Astrocyte of the cerebellum (primary cell): Measurements from ENCODE around the gene GPR152.
A peak's percentile ranks its signal among the peaks of the same experiment; 100 is the strongest.
"Not testable (repeated sequence)": the region's sequence is repeated elsewhere in the genome, so short reads cannot be mapped to it uniquely, and the experiment has no call there.

Experiments
- DNase-seq: peaks from one replicate; pipeline ENCODE4 v3.0.0-alpha.2; 2011; ENCODE audit warnings: low read depth
- H3K4me3 ChIP-seq: 2 replicates; pipeline ENCODE4 v1.5.1; 2011; ENCODE audit warnings: mild to moderate bottlenecking, low read depth, low read length, moderate library complexity
- in situ Hi-C: cut with HindIII; loops from 2 replicates; pipeline ENCODE4 v1.10.0; 2017; ENCODE audit warnings: low sequenced_read_pairs
- TF ChIP-seq, protein P1 (sequence below): IDR thresholded peaks from 2 replicates; pipeline ENCODE4 v1.5.1; 2012; ENCODE audit warnings: low read length, low read depth, moderate library complexity, mild to moderate bottlenecking; ENCODE audit errors: missing control alignments

Gene GPR152

GRCh38 chr11:67468759-67469507 is 16.4 kb upstream of the GPR152 start, which contains the start of gene TMEM134:
TSS of gene TMEM134 (minus strand) at chr11:67469251. CDS start at chr11:67469192, 59 bp downstream.
- H3K4me3 ChIP-seq: peak within 1 kb of the TSS; percentile 82
- TF ChIP-seq, protein P1, sequence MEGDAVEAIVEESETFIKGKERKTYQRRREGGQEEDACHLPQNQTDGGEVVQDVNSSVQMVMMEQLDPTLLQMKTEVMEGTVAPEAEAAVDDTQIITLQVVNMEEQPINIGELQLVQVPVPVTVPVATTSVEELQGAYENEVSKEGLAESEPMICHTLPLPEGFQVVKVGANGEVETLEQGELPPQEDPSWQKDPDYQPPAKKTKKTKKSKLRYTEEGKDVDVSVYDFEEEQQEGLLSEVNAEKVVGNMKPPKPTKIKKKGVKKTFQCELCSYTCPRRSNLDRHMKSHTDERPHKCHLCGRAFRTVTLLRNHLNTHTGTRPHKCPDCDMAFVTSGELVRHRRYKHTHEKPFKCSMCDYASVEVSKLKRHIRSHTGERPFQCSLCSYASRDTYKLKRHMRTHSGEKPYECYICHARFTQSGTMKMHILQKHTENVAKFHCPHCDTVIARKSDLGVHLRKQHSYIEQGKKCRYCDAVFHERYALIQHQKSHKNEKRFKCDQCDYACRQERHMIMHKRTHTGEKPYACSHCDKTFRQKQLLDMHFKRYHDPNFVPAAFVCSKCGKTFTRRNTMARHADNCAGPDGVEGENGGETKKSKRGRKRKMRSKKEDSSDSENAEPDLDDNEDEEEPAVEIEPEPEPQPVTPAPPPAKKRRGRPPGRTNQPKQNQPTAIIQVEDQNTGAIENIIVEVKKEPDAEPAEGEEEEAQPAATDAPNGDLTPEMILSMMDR: peak; percentile 29
- in situ Hi-C loops: no loop called here
- DNase-seq: peak; percentile 63

GRCh38 chr11:67468456-67468758 is 15.9 kb upstream of the GPR152 start:
- in situ Hi-C loops: no loop called here
- peak overlapping the region; percentile 82 for H3K4me3 ChIP-seq
- TF ChIP-seq, protein P1: no peak
- no peak for DNase-seq

DNA sequence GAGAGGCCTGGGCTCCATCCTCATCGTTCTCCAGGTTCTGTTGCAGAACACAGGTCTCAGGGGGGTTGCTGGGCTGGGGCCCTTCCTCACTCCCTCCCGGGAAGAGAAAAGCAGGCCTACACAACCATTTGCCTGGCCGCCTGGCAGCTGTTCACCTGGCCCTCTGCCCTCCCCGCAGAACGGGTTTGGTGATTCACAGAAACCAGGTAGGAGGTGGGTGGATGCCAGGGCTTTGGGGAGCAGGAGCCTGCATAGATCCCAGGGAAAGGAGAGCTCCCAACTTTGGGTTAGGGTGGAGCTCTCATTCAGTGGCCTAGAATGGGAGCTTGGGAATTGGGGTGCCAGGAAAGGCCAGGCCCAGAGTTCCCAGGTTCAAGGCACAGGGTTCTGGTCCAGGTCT is 15.5 kb upstream of the GPR152 start:
- DNase-seq: peak; percentile 28
- H3K4me3 ChIP-seq: peak overlapping the region; percentile 82
- in situ Hi-C loops: no loop called here
- TF ChIP-seq, protein P1: no peak

DNA sequence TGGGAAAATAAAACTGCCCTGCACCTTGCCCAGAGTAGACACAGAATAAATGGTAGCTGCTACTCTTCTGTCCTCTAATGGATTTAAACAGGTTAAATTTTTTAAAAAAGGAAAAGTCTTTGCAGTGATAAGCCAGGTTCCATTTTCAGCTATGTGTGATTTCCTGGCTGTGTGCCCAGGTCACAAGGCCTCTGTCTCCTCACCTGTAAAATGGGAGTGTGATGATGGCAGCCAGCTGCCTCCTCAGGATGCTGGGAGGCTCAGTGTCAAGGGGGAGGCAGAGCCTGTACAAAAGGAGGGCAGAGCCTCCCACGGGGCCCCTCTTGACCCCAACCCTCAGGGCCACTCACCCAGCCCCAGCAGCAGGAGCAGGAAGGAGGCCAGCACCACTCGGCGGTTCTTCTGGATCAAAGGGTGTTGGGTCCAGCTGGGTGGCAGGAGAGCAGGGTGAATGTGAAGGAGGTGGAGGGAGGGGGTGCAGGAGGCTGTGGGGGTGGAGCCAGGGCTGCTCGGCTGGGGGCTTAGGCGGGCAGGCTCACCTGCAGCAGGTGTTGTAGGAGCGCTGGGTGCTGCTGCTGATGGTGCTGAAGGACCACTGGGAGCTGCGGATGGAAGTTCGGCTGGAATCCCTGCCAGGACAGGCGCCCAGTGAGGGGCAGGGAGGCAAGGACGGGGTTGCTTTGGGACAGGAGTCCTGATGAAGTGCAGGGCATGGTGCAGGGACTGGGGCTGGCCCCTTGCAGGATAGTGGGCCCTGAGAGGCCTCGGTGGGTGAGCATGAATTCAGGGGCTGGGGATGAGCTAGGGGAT is 14.6 kb upstream of the GPR152 start:
- in situ Hi-C loops: no loop called here
- H3K4me3 ChIP-seq: no peak overlapping the region
- TF ChIP-seq, protein P1: no peak
- DNase-seq: no peak

DNA sequence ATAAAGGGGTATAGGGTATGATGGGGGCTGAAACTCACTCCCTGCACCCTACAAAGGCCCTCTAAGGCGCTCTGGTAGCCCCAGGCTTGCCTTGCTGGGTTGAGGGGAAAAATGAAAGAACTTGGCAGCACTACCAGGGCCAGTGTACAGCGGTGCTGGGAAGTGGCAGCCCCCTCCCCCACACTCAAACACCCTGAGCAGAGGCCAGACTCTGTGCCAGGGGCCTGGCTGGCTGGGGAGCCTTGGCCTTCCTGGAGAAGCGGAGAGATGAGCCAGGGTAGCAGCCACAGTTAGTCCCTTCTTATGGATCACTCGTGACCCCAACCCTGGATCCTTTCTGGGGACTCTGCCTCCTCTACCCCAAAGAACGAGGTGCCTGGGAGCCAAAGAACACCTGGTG is 13.8 kb upstream of the GPR152 start:
- no peak for DNase-seq
- TF ChIP-seq, protein P1: no peak

GRCh38 chr11:67465530-67465929 is 13.0 kb upstream of the GPR152 start:
- DNase-seq, in situ Hi-C loops, H3K4me3 ChIP-seq: not testable (repeated sequence)

More for the DNA sequence above, 13.8 kb upstream of the GPR152 start:
- no peak overlapping the region for H3K4me3 ChIP-seq
- in situ Hi-C loops: no loop called here

- in situ Hi-C loops: no loop called here
- TF ChIP-seq, protein P1: no peak
- H3K4me3 ChIP-seq: peak overlapping the region; percentile 54
- no peak for DNase-seq
Measured at GRCh38 chr11:67465189-67465510, 12.6 kb upstream of the GPR152 start.
